ENCODE measurements around the gene ZMIZ1.

DNA sequence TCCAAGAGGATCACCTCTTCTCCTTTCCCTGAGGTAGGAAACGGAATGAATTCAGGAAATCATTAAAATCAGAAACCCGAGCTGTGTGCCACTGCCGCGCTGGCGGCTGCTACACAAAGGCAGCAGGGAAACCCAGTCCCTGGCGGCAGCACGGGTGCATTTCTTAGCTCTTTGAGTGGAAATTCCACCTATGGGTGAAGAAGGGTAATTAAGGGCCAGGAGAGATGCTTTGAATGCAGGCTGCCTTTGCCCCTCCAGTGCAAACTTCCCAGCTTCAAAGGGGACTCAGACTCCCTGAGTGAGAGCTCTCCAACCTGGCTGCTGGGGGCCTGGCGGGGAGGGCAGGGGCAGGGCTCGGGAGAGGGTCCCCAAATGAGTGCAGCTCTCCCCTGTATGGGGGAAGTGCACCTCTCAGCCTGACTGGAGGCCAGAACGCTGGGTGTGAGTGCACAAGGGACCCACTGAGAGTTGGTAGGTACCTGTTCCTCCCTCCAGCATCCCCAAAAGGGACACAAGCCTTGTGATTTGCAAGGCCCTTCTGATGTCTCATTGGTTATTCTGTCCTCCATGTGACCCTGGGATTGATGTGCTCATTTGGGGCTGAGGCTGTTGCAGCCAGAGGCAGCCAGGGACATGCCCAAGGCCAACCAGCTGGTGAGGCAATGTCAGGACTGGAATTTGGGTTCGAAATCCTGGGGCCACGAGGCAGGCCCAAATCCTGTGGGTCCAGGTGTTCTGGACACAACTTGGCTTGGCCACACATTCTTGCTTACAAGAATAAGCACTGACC is 16.3 kb upstream of the ZMIZ1 start:
- TF ChIP-seq, protein P1, sequence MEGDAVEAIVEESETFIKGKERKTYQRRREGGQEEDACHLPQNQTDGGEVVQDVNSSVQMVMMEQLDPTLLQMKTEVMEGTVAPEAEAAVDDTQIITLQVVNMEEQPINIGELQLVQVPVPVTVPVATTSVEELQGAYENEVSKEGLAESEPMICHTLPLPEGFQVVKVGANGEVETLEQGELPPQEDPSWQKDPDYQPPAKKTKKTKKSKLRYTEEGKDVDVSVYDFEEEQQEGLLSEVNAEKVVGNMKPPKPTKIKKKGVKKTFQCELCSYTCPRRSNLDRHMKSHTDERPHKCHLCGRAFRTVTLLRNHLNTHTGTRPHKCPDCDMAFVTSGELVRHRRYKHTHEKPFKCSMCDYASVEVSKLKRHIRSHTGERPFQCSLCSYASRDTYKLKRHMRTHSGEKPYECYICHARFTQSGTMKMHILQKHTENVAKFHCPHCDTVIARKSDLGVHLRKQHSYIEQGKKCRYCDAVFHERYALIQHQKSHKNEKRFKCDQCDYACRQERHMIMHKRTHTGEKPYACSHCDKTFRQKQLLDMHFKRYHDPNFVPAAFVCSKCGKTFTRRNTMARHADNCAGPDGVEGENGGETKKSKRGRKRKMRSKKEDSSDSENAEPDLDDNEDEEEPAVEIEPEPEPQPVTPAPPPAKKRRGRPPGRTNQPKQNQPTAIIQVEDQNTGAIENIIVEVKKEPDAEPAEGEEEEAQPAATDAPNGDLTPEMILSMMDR (IDR thresholded peaks at IDR 0.05): no peak
- TF ChIP-seq POLR2A (IDR thresholded peaks at IDR 0.05) (no peak), EP300 (IDR thresholded peaks at IDR 0.05) (no peak)
